ENCODE results near the gene FAM110D.

FAM110D gene

DNA sequence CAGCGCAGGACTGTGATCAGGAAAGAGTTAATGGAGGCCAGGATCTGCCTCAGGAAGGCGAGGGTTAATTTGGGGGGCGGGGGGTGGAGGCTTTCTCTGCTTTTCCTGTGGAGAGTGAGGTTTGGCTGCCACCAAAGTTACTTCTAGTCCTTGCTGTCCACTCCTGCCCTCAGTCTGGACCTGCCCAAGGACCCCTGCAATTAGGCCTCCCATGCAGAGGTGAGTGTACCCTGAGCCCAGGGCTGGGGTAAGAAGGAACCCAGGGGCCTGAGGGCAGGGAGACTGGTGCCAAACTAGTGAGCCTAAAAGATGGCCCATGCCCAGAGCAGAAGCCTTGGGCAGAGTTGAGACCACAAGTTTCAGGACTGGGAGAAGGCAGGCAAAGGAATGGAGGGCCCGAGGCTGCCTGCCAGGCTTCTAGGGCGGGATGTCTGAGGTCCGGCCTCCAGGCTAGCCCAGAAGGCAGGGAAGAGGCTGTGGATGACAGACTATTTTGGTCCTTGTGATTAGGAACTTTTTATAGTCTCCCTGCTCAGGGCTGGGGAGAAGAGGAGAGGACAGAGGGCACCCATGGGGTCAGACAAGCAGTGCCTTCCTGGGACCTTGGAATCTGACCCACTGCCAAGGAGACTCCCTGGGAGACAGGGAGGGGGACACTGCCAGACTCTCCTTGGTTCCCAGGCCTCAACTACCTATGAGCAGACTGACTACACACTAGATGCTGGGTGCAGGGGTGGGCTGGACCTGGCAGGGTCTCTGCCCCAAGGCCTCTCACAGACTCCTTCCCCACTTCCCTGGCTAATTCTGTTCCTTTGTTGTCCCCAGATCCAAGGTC, at the start of gene FAM110D:
Gene FAM110D (plus strand): TSS at position 172 of the 835 bp plus-strand sequence. CDS start 2,213 bp downstream, outside the sequence.
- no peak for DNase-seq

- DNase-seq = no peak
These were observed 49.4 kb upstream of the FAM110D start for GRCh38 chr1:26109229-26110164.

DNA sequence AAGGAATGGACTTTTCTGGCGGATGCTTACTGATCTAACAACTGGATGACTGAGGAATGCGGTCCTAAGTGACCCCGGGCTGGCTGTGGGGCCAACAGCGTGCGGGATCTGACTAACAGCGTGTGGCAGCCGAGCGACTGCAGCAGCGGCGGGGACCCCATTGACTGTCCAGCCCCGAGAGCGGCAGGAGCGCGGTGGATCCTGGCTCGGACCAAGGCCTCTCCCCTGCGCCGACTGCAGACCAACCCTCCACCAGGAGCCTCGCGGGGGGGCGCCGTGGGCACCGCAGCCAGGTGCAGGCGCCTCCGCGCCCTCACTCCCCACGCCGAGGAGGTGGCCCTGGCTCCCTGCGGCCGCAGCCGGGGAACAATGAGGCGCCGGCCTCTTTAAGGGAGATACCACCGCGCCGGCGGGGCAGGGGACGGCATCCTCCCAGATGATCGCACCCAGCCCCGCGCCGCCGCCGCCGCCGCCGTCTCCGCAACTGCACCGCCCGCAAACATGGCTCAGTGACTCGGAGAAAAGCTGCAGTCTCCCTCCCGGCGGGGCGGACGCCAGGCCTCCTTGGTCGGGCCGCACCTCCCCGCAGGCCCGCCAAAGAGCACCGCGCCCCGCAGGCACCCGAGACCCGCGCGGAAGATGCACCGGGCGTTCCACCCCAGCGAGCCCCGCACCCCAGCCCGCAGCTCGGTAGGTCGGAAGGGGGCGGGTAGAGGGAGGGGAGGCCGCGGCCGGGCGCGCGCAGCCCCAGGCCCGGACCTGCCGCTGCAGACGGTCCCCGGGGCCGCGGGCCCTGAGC, 47.9 kb upstream of the FAM110D start:
- DNase-seq = peak; percentile 69

- DNase-seq = peak; percentile 94
These were observed 47.1 kb upstream of the FAM110D start, which contains the start of gene PDIK1L for GRCh38 chr1:26111530-26112406. Gene PDIK1L, plus strand, starts transcription at chr1:26111824. Its CDS starts 2,485 bp downstream, at chr1:26114309.

DNA sequence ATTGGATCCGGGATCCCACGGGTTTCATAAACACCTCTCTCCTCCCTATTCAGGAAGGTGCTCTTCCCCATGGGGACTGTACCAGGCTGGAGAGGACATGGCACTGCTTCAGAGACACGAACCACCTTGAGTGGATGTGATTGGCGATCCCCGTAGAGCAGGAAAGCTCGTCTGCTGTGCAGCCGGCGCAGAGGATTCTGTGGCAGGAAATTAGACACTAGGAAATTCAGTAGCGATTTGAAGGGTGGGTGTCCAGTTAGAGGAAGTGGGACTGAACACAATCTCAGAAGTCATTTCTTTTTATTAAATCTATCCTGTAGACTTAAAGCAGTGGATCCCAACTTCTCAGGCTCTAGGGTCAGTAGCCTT, 46.5 kb upstream of the FAM110D start:
- DNase-seq = no peak

DNA sequence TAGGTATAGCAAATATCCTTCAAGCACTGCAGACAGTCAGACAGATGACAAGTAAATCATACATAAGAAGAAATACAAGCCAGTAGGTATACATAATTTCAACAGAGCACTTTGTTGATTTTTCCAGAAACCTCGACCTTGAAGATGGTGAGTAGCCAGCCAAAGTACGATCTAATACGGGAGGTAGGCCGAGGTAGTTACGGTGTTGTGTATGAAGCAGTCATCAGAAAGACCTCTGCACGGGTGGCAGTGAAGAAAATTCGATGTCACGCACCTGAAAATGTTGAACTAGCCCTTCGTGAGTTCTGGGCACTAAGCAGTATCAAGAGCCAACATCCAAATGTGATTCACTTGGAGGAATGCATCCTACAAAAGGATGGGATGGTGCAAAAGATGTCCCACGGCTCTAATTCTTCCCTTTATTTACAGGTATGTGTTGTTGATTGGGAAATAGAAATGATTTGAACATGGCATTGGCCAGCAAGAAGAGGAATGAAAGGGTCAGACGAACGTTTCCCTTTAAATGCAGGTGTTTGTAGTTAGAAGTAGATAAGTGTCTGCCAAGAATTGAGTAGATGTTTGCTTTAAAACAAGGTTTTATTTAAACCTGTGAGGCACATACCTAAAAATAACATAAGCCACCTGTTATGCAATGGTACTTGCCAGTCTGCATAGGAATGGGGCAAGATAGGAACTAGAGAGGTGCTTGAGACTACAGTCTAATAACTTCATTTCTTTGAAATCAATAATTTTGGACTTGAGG, 44.5 kb upstream of the FAM110D start:
- DNase-seq = no peak

- DNase-seq = no peak
These were observed 38.8 kb upstream of the FAM110D start for GRCh38 chr1:26119892-26120608.

DNA sequence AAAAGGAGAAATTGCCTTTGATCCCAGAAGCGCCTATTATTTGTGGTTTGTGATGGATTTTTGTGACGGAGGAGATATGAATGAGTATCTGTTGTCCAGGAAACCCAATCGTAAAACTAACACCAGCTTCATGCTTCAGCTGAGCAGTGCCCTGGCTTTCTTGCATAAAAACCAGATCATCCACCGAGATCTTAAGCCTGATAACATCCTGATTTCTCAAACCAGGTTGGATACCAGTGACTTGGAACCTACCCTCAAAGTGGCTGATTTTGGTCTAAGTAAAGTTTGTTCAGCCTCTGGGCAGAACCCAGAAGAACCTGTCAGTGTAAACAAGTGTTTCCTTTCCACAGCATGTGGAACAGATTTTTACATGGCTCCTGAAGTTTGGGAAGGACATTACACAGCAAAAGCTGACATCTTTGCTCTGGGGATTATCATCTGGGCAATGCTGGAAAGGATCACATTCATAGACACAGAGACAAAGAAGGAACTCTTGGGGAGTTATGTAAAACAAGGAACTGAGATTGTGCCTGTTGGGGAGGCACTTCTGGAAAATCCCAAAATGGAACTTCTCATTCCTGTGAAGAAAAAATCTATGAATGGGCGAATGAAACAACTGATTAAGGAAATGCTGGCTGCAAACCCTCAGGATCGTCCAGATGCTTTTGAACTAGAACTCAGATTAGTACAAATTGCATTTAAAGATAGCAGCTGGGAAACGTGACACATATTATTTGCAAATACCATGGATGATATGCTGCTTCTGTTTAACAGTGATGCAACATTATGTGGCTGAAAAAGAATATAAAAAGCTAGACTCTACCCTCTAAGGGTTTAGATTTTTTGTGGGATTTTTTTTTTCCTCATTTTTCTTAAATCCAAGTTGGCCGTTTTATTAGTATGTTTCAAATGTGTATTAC, 36.8 kb upstream of the FAM110D start:
- DNase-seq = no peak

GRCh38 chr1:26122988-26123973, 35.6 kb upstream of the FAM110D start:
- DNase-seq = no peak

- no peak for DNase-seq
These were observed 34.2 kb upstream of the FAM110D start for GRCh38 chr1:26124418-26125331.

GRCh38 chr1:26125382-26125781, 33.5 kb upstream of the FAM110D start:
- no peak for DNase-seq

DNA sequence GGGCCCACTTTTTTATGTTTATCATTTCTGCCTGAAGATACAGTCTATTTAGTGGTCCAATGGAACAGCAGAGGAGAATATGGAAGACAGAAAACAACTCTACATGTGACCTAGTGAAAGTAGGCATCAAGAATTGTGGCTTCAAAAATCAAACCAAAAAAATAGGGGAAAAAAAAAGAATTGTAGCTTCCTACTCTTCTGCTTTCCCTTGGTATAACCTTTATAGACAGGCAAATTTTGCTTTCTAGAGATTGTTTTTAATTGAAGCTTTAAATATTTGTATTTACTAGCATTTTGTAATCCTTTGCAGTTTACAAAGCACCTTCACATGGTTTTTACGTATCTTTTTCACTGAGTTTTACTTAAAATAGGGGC, 32.9 kb upstream of the FAM110D start:
- DNase-seq = no peak

- peak; percentile 53 for DNase-seq
These were observed 32.4 kb upstream of the FAM110D start for GRCh38 chr1:26126321-26127084.

DNA sequence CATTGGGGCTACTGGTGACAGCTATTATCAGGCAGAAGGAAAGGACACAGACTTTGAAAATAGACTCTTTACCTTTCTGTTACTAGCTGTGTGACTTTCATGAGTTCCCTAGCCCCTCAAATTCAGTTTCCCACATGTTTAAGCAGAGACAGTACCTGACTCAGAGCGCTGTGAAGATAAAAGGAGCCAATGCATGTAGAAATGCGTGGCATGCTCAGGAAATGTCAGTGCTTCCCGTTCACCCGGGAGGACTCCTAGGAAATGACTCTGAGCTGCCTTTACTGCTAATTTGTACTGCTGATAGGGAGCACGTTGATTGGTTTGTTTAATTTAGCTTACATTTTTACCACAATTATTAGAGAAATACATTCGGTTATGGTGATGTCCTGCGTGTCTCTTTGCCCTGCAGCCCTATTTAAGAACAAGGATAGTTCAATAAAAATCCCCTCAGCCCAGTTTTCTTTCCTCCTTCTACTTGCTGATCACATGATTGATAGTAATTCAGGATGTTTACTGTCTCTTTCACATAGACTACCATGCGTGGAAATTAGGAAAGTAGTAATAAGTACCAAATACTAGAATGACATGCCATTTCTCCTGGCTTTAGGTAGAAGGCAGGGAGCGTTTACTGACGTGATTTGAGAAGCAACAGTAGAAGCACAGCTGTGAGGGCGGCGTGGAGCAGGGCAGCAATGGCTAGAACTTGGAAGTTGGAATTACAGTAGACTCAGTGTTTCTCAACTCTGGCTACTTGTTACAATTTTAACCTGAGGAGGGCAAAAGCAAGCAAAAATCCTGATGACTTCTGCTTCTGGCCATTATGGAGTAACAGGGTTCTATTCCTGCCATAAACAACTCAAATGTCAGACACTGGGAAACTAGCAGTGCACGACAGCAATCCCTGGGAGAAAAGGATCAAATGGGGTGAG, 31.4 kb upstream of the FAM110D start:
- no peak for DNase-seq

DNA sequence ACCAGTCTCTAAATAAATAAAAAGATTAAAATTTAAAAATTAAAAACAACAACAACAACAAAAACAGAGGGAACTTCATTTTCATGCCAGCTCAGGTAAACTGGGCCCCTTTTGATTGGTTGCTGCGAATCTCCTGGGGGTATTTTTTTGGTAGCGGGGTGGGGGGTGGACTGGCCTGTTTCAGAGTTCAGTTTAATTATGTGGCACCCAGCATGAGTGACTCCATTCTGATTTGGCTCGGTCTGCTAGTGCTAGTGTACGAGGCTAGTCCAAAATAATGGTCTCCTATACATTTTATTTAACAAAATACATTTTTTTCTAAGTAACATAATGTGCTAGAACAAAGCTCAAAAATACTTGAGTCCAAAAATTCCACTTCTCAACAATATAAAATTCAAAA, 29.1 kb upstream of the FAM110D start:
- DNase-seq = no peak
